A549 treated with DMSO at 1 μM for 4 hours (cell line): ENCODE results near the gene BUB1B. TPM values are rescaled to one million over a fixed set of nuclear protein-coding genes. Genes with fewer than 3 reads are reported as not detected.

Source experiments
- total RNA-seq: library from RNA; stranded (reverse); fragments of 200-300 nt; extraction: Qiagen RNA extraction; gene quantifications from 5 replicates; pipeline ENCODE4 v1.2.3, GENCODE V29; 2022; ENCODE audit warnings: low read depth

BUB1B gene, protein sequence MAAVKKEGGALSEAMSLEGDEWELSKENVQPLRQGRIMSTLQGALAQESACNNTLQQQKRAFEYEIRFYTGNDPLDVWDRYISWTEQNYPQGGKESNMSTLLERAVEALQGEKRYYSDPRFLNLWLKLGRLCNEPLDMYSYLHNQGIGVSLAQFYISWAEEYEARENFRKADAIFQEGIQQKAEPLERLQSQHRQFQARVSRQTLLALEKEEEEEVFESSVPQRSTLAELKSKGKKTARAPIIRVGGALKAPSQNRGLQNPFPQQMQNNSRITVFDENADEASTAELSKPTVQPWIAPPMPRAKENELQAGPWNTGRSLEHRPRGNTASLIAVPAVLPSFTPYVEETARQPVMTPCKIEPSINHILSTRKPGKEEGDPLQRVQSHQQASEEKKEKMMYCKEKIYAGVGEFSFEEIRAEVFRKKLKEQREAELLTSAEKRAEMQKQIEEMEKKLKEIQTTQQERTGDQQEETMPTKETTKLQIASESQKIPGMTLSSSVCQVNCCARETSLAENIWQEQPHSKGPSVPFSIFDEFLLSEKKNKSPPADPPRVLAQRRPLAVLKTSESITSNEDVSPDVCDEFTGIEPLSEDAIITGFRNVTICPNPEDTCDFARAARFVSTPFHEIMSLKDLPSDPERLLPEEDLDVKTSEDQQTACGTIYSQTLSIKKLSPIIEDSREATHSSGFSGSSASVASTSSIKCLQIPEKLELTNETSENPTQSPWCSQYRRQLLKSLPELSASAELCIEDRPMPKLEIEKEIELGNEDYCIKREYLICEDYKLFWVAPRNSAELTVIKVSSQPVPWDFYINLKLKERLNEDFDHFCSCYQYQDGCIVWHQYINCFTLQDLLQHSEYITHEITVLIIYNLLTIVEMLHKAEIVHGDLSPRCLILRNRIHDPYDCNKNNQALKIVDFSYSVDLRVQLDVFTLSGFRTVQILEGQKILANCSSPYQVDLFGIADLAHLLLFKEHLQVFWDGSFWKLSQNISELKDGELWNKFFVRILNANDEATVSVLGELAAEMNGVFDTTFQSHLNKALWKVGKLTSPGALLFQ
- total RNA-seq, result 27.7 to 33.5 TPM (median 33.0 TPM) in 5 replicates

DNA sequence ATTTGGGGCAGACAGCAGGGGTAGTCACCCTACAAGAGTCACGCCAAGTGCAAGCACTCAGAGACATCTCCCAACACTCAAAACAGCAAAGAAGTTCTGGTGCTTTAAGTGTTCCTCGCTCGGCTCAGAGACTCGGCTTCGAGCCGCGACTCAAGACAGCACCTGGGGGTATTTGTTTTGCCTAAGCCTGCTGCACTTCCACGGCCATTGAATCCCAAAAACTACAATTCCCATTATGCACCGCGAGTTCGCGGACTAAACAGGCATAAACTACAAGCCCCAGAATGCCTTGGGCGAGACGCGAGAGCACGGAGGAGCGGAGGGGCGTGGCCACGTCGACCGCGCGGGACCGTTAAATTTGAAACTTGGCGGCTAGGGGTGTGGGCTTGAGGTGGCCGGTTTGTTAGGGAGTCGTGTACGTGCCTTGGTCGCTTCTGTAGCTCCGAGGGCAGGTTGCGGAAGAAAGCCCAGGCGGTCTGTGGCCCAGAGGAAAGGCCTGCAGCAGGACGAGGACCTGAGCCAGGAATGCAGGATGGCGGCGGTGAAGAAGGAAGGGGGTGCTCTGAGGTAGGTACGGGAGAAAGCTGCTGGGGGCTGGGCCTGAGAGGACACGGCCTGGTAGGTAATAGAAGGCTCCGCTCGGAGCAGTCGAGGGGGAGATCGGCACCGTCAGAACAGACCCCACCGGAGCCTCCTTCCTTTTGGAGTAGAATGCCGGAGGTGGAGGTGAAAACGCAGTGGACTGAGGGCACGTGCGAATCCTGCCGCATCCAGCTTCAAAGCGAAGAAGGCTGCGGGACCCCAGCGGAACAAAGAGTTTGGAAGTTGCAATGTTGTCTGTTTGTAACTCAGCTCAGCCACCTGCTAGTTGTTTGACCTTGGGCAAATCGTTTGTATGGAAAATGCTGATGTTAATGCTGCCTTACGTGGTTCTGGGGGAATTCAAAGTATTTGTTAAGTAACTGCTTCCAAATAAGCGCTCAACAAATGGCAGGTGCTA, at the start of gene BUB1B:
BUB1B (plus strand) TSS at position 381 of the 1,000 bp plus-strand sequence; CDS start at position 533, 152 bp downstream.

GRCh38 chr15:40238532-40239403, 77.9 kb downstream of the BUB1B start, which contains the start of gene PAK6:
Gene PAK6 (plus strand): TSS chr15:40239063. CDS start chr15:40264786, 25,723 bp downstream.

Other genes with a start within 250 kb of the BUB1B start
- gene GPR176, start 240.8 kb upstream of the BUB1B start, total RNA-seq, result 11.1 to 16.5 TPM (median 13.2 TPM) in 5 replicates
- 19.2 to 21.5 TPM (median 19.5 TPM) in 5 replicates for gene EIF2AK4, start 227.0 kb upstream of the BUB1B start, total RNA-seq
- gene SRP14, start 121.9 kb upstream of the BUB1B start, total RNA-seq, result 232 to 261 TPM (median 254 TPM) in 5 replicates
- 1.3 to 4.0 TPM (median 1.6 TPM) in 5 replicates for gene BMF, start 52.2 kb upstream of the BUB1B start, total RNA-seq
- gene PAK6, start 78.0 kb downstream of the BUB1B start, total RNA-seq, result 0.14 to 0.56 TPM (median 0.31 TPM) in 5 replicates
- gene ANKRD63, start 122.0 kb downstream of the BUB1B start, total RNA-seq, result 0.11 to 0.28 TPM (median 0.20 TPM) in 5 replicates
- gene PLCB2, start 146.9 kb downstream of the BUB1B start, total RNA-seq, result 0.39 to 1.3 TPM (median 0.79 TPM) in 5 replicates
- 5.1 to 8.0 TPM (median 6.3 TPM) in 5 replicates for gene INAFM2, start 162.6 kb downstream of the BUB1B start, total RNA-seq
- 17.2 to 20.4 TPM (median 18.0 TPM) in 5 replicates for gene CCDC9B, start 179.9 kb downstream of the BUB1B start, total RNA-seq
- not detected in 5 replicates for gene PHGR1, start 190.0 kb downstream of the BUB1B start, total RNA-seq
- gene DISP2, start 197.2 kb downstream of the BUB1B start, total RNA-seq, result 0.32 to 1.3 TPM (median 1.2 TPM) in 5 replicates
- gene KNSTRN, start 221.7 kb downstream of the BUB1B start, total RNA-seq, result 42.4 to 50.4 TPM (median 46.8 TPM) in 5 replicates
- 12.0 to 15.3 TPM (median 14.2 TPM) in 5 replicates for gene IVD, start 244.7 kb downstream of the BUB1B start, total RNA-seq